GM23338 (cell line): ENCODE data around the gene HSDL2. TPM values are rescaled to one million over a fixed set of nuclear protein-coding genes. Genes with fewer than 3 reads are reported as not detected.

Experiments used
- ATAC-seq: fragments of 200-7000 bp; cut with Tn5 transposase; 3 replicates; pipeline ENCODE4 v1.9.1; 2020
- DNase-seq: peaks from one replicate; pipeline ENCODE4 v3.0.0-alpha.2; 2015; ENCODE audit warnings: low spot score
- H2AFZ ChIP-seq: fragments of 200-600 bp; sonication (generic); 2 replicates; pipeline ENCODE4 v1.8.0; 2016; ENCODE audit warnings: antibody characterized with exemption, mild to moderate bottlenecking, moderate library complexity
- H3F3A ChIP-seq: fragments of 200-600 bp; sonication (generic); replicated peaks from 2 replicates; pipeline ENCODE4 v1.8.0; 2017; ENCODE audit warnings: antibody characterized with exemption, mixed run types, low read depth
- H3K27ac ChIP-seq: fragments of 200-600 bp; sonication (generic); 2 replicates; pipeline ENCODE4 v1.6.1; 2016; ENCODE audit warnings: low read depth
- H3K27me3 ChIP-seq: fragments of 200-600 bp; sonication (generic); 2 replicates; pipeline ENCODE4 v1.8.0; 2016; ENCODE audit warnings: mild to moderate bottlenecking, mixed run types, moderate library complexity; ENCODE audit not compliant: insufficient read depth
- H3K36me3 ChIP-seq: fragments of 200-600 bp; sonication (generic); 2 replicates; pipeline ENCODE4 v1.8.0; 2016; ENCODE audit warnings: mild to moderate bottlenecking; ENCODE audit not compliant: insufficient read depth
- H3K4me1 ChIP-seq: fragments of 200-600 bp; sonication (generic); 2 replicates; pipeline ENCODE4 v1.8.0; 2016; ENCODE audit warnings: mild to moderate bottlenecking, moderate library complexity; ENCODE audit not compliant: insufficient read depth
- H3K4me2 ChIP-seq: fragments of 200-600 bp; sonication (generic); 2 replicates; pipeline ENCODE4 v1.7.1; 2017; ENCODE audit warnings: mixed run types
- H3K4me3 ChIP-seq: fragments of 200-600 bp; sonication (generic); 2 replicates; pipeline ENCODE4 v1.6.1; 2016; ENCODE audit warnings: mixed run types
- H3K79me2 ChIP-seq: fragments of 200-600 bp; sonication (generic); replicated peaks from 2 replicates; pipeline ENCODE4 v1.8.0; 2017; ENCODE audit warnings: mild to moderate bottlenecking; ENCODE audit not compliant: insufficient read depth
- H3K9me2 ChIP-seq: fragments of 200-600 bp; sonication (generic); 2 replicates; pipeline ENCODE4 v1.8.0; 2017; ENCODE audit not compliant: insufficient read depth
- H4K20me1 ChIP-seq: fragments of 200-600 bp; sonication (generic); replicated peaks from 2 replicates; pipeline ENCODE4 v1.8.0; 2017; ENCODE audit warnings: mild to moderate bottlenecking; ENCODE audit not compliant: insufficient read depth
- H3K27ac Mint-ChIP-seq: 2 replicates; pipeline ENCODE4 v1.8.0; 2020; ENCODE audit warnings: inconsistent platforms, mild to moderate bottlenecking, moderate library complexity, mixed read lengths
- H3K27me3 Mint-ChIP-seq: 3 replicates; pipeline ENCODE4 v1.8.0; 2022; ENCODE audit warnings: low read depth, mild to moderate bottlenecking, moderate library complexity, mixed read lengths, inconsistent platforms; ENCODE audit not compliant: insufficient read depth, poor library complexity
- H3K36me3 Mint-ChIP-seq: 3 replicates; pipeline ENCODE4 v1.8.0; 2021; ENCODE audit warnings: low read depth, mild to moderate bottlenecking, inconsistent platforms, moderate library complexity, mixed read lengths
- H3K4me1 Mint-ChIP-seq: 3 replicates; pipeline ENCODE4 v1.8.0; 2020; ENCODE audit warnings: mild to moderate bottlenecking, inconsistent platforms, mixed read lengths
- H3K4me3 Mint-ChIP-seq: 3 replicates; pipeline ENCODE4 v1.8.0; 2021; ENCODE audit warnings: moderate library complexity, mild to moderate bottlenecking, inconsistent platforms, mixed read lengths
- H3K9me3 Mint-ChIP-seq: 3 replicates; pipeline ENCODE4 v1.8.0; 2020; ENCODE audit warnings: moderate library complexity, mild to moderate bottlenecking, inconsistent platforms, mixed read lengths
- EZH2phosphoT487 ChIP-seq: fragments of 200-600 bp; sonication (generic); IDR thresholded peaks from one replicate; pipeline ENCODE4 v1.8.1; 2018; ENCODE audit warnings: antibody characterized with exemption; ENCODE audit not compliant: unreplicated experiment
- JUNB ChIP-seq: IDR thresholded peaks from one replicate; pipeline ENCODE4 v1.6.1; 2016; ENCODE audit warnings: antibody characterized with exemption; ENCODE audit not compliant: unreplicated experiment
- NANOG ChIP-seq: IDR thresholded peaks from 2 replicates; pipeline ENCODE4 v1.6.1; 2016; ENCODE audit warnings: antibody characterized with exemption, borderline replicate concordance
- POLR2AphosphoS5 ChIP-seq: IDR thresholded peaks from 2 replicates; pipeline ENCODE4 v1.6.1; 2016; ENCODE audit warnings: antibody characterized with exemption, low read depth
- ZNF114 ChIP-seq: fragments of 250-450 bp; sonication (Bioruptor Pico); IDR thresholded peaks from 2 replicates; pipeline ENCODE4 v1.5.0; 2020; ENCODE audit warnings: mild to moderate bottlenecking, moderate library complexity
- ZNF331 ChIP-seq: fragments of 250-450 bp; sonication (Bioruptor Pico); IDR thresholded peaks from 2 replicates; pipeline ENCODE4 v1.5.0; 2020; ENCODE audit warnings: low read depth, mild to moderate bottlenecking, moderate library complexity
- ZNF462 ChIP-seq: fragments of 250-450 bp; sonication (Bioruptor Pico); IDR thresholded peaks from 2 replicates; pipeline ENCODE4 v1.5.0; 2020; ENCODE audit warnings: mild to moderate bottlenecking, moderate library complexity
- polyA plus RNA-seq: library from polyadenylated mRNA; unstranded; fragments of >200 nt; fragmentation: Nextera tagmentation; extraction: Ambion mirVana; gene quantifications from 2 replicates; pipeline ENCODE4 v1.2.1, GENCODE V29; 2016
- total RNA-seq: library from RNA; depleted of rRNA; stranded (reverse); fragments of >200 nt; shearing (Covaris generic); gene quantifications from 2 replicates; pipeline ENCODE4 v1.2.3, GENCODE V29; 2014
- TF ChIP-seq, protein P1 (sequence below): IDR thresholded peaks from one replicate; pipeline ENCODE4 v1.6.1; 2018; ENCODE audit warnings: antibody characterized with exemption; ENCODE audit not compliant: unreplicated experiment
- TF ChIP-seq, protein P2 (sequence below): IDR thresholded peaks from 2 replicates; pipeline ENCODE4 v1.6.1; 2016; ENCODE audit warnings: antibody characterized with exemption

Gene HSDL2
- total and polyA plus RNA-seq, 2 experiments from 2014 or later: 11.4 to 15.3 TPM

DNA sequence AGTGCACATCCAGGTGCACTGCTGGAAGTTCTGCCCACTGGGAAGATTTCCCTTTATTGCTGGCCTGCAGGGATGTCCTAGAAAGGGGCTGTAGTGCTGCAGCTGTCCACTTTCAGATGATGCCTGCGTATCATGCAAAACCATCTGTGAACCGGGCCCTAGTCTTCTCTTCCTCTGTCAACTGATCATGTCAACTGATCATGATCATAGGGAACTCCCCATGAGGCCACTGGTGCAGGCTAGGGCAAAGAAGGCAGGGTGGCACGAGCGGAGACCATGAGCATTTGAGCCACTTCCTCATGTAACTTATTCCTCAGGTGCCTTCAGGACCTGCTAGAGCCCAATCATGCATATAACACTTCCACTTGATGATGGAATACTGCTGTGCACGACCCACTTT is 4.5 kb upstream of the HSDL2 start (continued):
- TF ChIP-seq, protein P1, sequence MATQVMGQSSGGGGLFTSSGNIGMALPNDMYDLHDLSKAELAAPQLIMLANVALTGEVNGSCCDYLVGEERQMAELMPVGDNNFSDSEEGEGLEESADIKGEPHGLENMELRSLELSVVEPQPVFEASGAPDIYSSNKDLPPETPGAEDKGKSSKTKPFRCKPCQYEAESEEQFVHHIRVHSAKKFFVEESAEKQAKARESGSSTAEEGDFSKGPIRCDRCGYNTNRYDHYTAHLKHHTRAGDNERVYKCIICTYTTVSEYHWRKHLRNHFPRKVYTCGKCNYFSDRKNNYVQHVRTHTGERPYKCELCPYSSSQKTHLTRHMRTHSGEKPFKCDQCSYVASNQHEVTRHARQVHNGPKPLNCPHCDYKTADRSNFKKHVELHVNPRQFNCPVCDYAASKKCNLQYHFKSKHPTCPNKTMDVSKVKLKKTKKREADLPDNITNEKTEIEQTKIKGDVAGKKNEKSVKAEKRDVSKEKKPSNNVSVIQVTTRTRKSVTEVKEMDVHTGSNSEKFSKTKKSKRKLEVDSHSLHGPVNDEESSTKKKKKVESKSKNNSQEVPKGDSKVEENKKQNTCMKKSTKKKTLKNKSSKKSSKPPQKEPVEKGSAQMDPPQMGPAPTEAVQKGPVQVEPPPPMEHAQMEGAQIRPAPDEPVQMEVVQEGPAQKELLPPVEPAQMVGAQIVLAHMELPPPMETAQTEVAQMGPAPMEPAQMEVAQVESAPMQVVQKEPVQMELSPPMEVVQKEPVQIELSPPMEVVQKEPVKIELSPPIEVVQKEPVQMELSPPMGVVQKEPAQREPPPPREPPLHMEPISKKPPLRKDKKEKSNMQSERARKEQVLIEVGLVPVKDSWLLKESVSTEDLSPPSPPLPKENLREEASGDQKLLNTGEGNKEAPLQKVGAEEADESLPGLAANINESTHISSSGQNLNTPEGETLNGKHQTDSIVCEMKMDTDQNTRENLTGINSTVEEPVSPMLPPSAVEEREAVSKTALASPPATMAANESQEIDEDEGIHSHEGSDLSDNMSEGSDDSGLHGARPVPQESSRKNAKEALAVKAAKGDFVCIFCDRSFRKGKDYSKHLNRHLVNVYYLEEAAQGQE: no peak
- no peak for TF ChIP-seq POLR2AphosphoS5
- no peak for TF ChIP-seq ZNF331 (CRISPR knock-in tag)
- TF ChIP-seq ZNF114 (CRISPR knock-in tag): no peak
- TF ChIP-seq, protein P2, sequence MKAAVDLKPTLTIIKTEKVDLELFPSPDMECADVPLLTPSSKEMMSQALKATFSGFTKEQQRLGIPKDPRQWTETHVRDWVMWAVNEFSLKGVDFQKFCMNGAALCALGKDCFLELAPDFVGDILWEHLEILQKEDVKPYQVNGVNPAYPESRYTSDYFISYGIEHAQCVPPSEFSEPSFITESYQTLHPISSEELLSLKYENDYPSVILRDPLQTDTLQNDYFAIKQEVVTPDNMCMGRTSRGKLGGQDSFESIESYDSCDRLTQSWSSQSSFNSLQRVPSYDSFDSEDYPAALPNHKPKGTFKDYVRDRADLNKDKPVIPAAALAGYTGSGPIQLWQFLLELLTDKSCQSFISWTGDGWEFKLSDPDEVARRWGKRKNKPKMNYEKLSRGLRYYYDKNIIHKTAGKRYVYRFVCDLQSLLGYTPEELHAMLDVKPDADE: no peak
- no peak for TF ChIP-seq JUNB
- no peak for TF ChIP-seq NANOG

DNA sequence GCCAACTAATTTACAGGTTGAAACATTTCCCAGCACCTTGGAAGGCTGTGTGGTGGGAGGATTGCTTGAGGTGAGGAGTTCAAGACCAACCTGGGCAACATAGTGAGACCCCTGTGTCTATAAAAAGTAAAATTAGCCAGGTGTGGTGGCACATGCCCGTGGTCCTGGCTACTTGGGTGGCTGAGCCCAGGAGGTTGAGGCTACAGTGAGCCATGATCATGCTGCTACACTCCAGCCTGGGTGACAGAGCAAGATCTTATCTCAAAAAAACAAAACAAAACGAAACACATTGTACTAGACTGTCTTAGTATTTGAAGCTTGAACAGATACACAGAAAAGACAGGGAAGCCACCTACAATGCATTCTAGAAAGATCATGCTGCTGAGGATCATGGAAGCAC is 2.8 kb upstream of the HSDL2 start:
- Mint-ChIP-seq H3K27ac (no peak overlapping the region), H3K4me1 (peaks cover 22% of the 10 kb centered on the region), H3K9me3 (no peaks in the 10 kb centered on the region), H3K36me3 (no peaks in the 10 kb centered on the region), H3K27me3 (peaks cover 11% of the 10 kb centered on the region), H3K4me3 (no peak overlapping the region)
- Histone ChIP-seq H3K79me2 (peaks cover 16% of the 10 kb centered on the region), H3K27me3 (no peaks in the 10 kb centered on the region), H3K4me3 (no peak overlapping the region), H3K36me3 (no peaks in the 10 kb centered on the region), H3K4me1 (peaks cover 10% of the 10 kb centered on the region), H3K4me2 (no peak overlapping the region), H3F3A (peaks cover 10% of the 10 kb centered on the region), H2AFZ (no peak overlapping the region), H3K27ac (no peak overlapping the region), H4K20me1 (no peaks in the 10 kb centered on the region), H3K9me2 (no peaks in the 10 kb centered on the region)
- DNase-seq: no peak
- ATAC-seq: no peak
- TF ChIP-seq NANOG (no peak), ZNF462 (CRISPR knock-in tag) (no peak), ZNF114 (CRISPR knock-in tag) (no peak), EZH2phosphoT487 (no peak)
- TF ChIP-seq, protein P1: no peak
- TF ChIP-seq, protein P2: no peak
